Choroid plexus epithelial cell (primary cell): ENCODE measurements around the gene FKBP4.
"Not testable (repeated sequence)": the region's sequence is repeated elsewhere in the genome, so short reads cannot be mapped to it uniquely, and the experiment has no call there.

Experiments used
- DNase-seq: peaks from one replicate; pipeline ENCODE4 v3.0.0-alpha.2; 2010; ENCODE audit warnings: low read depth
- H3K4me3 ChIP-seq: 2 replicates; pipeline ENCODE4 v1.5.1; 2011; ENCODE audit warnings: low read depth, mild to moderate bottlenecking, control low read depth, low read length, moderate library complexity
- CTCF ChIP-seq: conservative IDR thresholded peaks from 2 replicates; pipeline ENCODE4 v1.5.1; 2011; ENCODE audit warnings: low read depth, mild to moderate bottlenecking, control low read depth, inconsistent platforms, low read length, moderate library complexity

Gene FKBP4

GRCh38 chr12:2768224-2768961 is 26.4 kb upstream of the FKBP4 start:
- DNase-seq: no peak
- no peak for TF ChIP-seq CTCF
- H3K4me3 ChIP-seq: no peak overlapping the region

DNA sequence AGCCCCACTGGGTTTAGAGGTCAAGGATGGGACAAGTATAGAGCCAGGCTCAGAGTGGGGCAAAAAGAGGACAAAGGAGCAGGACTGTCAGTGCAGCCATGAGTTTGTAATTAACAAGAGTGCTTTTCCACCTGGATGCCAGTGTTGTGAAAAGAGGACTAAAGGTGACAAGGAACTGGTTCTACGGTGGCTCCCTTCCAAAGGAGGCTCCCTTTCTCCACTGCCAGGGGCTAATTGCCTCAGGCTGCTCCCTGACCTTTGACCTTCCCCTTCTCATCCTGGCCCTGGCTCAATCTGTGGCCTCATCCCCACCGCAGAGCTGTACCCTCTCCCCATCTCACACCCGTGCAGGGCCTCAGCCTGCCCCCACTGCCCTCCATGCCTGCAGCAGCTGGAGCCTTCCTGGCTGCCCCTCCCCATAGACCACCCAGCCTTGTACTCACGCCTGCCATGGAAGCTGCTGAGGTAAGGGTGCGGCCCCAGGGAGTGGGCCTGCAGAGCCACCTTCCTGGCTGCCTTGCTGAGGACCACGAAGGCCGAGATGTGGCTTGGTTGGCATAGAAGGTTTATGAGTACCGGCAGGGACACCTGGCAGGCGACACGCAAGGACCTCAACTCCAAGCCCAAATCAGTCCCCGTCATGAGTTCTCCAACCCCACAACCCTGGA is 24.8 kb upstream of the FKBP4 start:
- no peak overlapping the region for H3K4me3 ChIP-seq
- no peak for TF ChIP-seq CTCF
- DNase-seq: no peak

DNA sequence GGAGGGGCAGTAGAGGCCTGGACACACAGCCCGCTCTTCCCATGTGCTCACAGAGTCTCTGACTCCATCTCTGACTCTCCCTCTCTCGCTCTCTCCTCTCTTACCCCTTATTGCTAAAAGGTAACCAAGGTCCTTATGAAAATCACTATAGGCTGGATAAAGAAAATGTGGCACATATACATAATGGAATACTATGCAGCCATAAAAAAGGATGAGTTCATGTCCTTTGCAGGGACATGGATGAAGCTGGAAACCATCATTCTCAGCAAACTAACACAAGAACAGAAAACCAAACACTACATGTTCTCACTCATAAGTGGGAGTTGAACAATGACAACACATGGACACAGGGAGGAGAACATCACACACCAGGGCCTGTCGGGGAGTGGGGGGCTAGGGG is 24.2 kb upstream of the FKBP4 start:
- not testable (repeated sequence) for H3K4me3 ChIP-seq, DNase-seq

DNA sequence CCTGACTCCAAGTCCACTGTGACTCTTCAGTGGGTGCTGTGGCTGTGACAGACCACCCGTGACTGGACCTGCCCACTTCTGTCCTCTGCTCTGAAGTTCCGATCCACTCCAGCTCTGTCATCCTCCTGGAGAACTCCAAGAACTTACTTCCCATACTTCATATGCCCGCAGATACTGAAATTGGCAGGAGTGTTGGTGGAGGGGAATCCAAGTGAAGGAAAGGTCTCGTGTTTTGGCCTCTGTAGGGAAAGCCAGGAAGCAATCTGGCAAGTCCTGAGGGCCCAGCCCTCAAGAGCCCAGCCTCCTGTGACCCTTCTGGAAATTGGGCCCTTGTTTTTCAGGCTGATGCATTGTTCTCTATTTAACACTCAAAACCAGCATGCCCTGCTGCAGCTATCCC is 22.4 kb upstream of the FKBP4 start:
- DNase-seq: no peak
- no peak overlapping the region for H3K4me3 ChIP-seq
- no peak for TF ChIP-seq CTCF

DNA sequence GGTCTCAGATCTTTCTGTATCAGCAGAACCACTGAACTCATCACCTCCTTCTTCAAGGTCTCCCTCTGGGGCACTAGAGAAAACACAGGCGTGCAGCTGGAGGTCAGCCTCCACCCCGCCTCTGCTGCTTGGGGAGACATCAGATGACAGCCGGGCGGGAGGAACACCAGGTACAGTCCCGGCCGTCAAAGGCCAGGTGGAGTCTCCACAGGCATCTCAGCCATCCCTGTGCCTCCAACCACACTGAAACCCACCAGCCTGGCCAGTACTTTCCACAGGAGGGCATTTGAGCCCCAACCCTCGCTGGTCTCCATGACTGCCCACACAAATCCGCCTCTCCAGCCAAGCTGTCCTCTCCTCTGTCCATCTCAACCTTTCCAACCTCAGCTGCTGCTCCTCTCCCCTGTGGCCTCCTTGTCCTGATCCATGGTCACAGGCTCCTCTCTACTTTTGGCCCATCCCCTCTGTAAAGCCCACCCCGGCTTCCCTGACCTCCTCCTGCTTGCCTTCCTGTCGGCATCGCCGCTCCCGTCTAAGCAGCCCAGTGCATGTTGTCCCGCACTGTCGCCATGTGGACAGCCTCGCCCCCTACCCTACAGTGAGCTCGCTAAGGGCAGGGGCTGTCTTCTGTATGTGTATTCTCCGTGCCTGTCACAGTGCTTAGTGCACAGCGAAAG is 21.4 kb upstream of the FKBP4 start:
- no peak for DNase-seq
- TF ChIP-seq CTCF: no peak
- no peak overlapping the region for H3K4me3 ChIP-seq

DNA sequence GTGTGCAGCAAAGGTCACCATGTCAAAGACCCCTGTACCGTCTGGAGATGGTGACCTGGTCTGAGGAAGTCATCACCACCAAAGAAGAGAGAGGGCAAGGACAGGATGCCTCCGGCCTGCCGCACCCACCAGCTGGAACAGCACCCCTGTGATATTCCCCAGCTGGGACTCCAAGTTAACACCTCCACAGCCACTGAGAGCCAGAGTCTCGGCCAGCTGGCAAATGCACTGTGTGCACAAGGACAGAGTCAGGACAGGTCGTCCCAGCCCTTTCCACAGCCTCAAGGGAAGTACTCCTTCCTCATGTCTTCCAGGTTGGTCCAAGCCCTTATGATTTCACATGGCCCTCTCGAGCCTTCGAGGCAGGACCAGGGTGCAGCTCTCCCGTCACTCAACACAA is 19.3 kb upstream of the FKBP4 start:
- no peak overlapping the region for H3K4me3 ChIP-seq
- TF ChIP-seq CTCF: no peak
- DNase-seq: no peak

DNA sequence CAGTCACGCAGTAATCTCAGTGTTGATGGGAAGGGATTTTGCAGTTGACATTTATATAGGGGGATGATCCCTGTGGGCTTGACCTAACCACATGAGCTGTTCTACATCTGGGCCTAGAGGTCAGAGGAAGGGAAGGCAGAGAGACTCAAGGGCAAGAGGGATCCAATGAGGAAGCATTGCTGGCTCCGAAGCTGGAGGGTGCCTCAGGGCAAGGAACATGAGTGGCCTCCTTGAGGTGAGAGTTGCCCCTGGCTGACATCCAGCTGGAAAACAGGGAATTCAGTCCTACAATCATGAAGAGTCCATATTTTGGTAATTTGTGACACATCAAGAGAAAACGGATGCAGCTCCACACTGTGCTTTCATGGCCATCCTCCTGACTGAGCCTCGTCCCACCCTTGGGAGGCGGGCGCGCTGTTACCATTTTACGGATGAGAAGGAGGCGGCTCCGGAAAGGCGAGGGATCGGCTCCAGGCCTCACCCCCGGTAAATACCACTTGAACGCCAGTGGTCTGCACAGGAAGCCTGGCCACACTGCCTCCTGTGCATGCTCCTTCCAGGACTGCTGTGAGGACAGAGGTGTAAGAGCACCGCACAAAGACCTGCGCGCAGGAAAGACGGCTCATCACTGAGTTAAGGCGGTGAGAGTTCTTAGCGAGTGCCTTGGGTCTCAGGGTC is 18.5 kb upstream of the FKBP4 start:
- H3K4me3 ChIP-seq: no peak overlapping the region
- DNase-seq: no peak
- TF ChIP-seq CTCF: no peak
